Measurements from ENCODE around the gene FGFR2. TPM values are rescaled to one million over a fixed set of nuclear protein-coding genes. Genes with fewer than 3 reads are reported as not detected.

FGFR2 gene
- 0.09 TPM in 2 replicates for total RNA-seq

GRCh38 chr10:121598263-121599249 lies at the start of gene FGFR2:
Gene FGFR2 (minus strand): TSS chr10:121598444. CDS start chr10:121593817, 4,627 bp downstream.

All from endothelial cell of coronary artery (primary cell).